Vagina (tissue), 2 donors: ENCODE results near the gene SDCBP2. TPM values are rescaled to one million over a fixed set of nuclear protein-coding genes. Genes with fewer than 3 reads are reported as not detected.
A peak's percentile ranks its signal among the peaks of the same experiment; 100 is the strongest.

Source experiments
- DNase-seq, 2 donors: peaks; one replicate each; pipeline ENCODE4 v3.0.0-alpha.2; 2017; ENCODE audit errors: extremely low spot score in 2 of 2
- H3K27ac ChIP-seq: fragments of 200-600 bp; sonication (generic); one replicate; pipeline ENCODE4 v1.5.1; 2019
- H3K27me3 ChIP-seq: fragments of 200-600 bp; sonication (generic); one replicate; pipeline ENCODE4 v1.5.1; 2019
- H3K36me3 ChIP-seq, 2 donors: fragments of 200-600 bp; sonication (generic); one replicate each; pipeline ENCODE4 v1.5.1; 2017 to 2019
- H3K4me1 ChIP-seq: fragments of 200-600 bp; sonication (generic); one replicate; pipeline ENCODE4 v1.5.1; 2019
- H3K4me3 ChIP-seq, 2 donors: fragments of 200-600 bp; sonication (generic); 1 replicate in 1 of 2; 2 replicates in 1 of 2; pipeline ENCODE4 v1.5.1; 2016 to 2019
- H3K9me3 ChIP-seq: fragments of 200-600 bp; sonication (generic); one replicate; pipeline ENCODE4 v1.5.1; 2019
- POLR2A ChIP-seq, 2 donors: fragments of 450-650 bp; IDR thresholded peaks; one replicate each; pipeline ENCODE4 v1.6.1; 2017; ENCODE audit warnings: antibody characterized with exemption in 2 of 2, mild to moderate bottlenecking in 2 of 2, moderate library complexity in 2 of 2
- POLR2AphosphoS5 ChIP-seq, 2 donors: sonication (generic); formaldehyde crosslinking; IDR thresholded peaks; one replicate each; pipeline ENCODE4 v1.9.0; 2017; ENCODE audit warnings: antibody characterized with exemption in 2 of 2, mild to moderate bottlenecking in 2 of 2, low read depth in 1 of 2; ENCODE audit not compliant: insufficient read depth in 1 of 2
- intact Hi-C: fragments of 100-400 bp; cut with DNase I; formaldehyde crosslinking; loops from one replicate; pipeline ENCODE4 v1.15.1; 2023
- total RNA-seq: library from RNA; depleted of rRNA; stranded (reverse); fragments of >200 nt; gene quantifications from one replicate; pipeline ENCODE4 v1.2.3, GENCODE V29; 2016
- TF ChIP-seq, protein P1 (sequence below), 3 experiments: fragments of 450-650 bp in 2 of 3; fragments of 200-600 bp in 1 of 3; sonication (generic) in 1 of 3; IDR thresholded peaks; one replicate each; pipeline ENCODE4 v1.5.1; 2017 to 2019; ENCODE audit warnings: antibody characterized with exemption in 3 of 3, mild to moderate bottlenecking in 2 of 3, moderate library complexity in 2 of 3

SDCBP2 gene
- total RNA-seq, 1 donor from 2014 or later: 43.5 TPM

DNA sequence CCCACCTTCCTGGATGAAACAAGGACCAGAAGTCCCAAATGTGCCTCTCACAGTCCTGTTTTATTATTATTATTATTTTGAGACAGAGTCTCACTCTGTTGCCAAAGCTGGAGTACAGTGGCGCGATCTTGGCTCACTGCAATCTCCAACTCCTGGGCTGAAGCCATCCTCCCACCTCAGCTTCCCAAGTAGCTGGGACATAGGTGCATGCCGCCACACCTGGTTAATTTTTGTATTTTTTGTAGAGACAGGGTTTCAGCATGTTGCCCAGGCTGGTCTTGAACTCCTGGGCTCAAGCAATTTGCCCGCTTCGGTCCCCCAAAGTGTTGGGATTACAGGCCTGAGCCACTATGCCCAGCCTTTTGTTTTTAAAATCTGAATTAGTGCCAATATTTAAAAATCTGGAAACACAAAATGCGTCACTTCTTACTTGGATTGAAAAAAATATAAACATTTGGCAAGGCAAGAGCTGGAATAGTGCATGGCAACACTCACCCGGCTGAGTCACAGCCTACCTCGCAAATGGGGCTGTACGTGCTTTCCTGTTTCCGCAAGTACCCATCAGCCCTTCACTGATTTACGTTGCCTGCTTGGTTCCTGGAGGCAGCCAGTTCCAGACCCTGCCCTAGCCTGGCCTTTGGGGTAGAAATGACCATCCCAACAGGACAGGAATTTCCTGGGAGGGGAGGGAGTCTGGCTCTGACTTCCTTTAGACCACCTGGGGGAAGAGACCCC lies 6.3 kb downstream of the SDCBP2 start:
- no peak for DNase-seq
- H3K36me3 ChIP-seq: no peaks in the 10 kb centered on the region
- peak overlapping the region; percentile 72 for H3K27ac ChIP-seq
- no peak for TF ChIP-seq POLR2A (IDR thresholded peaks at IDR 0.05)
- TF ChIP-seq, protein P1, sequence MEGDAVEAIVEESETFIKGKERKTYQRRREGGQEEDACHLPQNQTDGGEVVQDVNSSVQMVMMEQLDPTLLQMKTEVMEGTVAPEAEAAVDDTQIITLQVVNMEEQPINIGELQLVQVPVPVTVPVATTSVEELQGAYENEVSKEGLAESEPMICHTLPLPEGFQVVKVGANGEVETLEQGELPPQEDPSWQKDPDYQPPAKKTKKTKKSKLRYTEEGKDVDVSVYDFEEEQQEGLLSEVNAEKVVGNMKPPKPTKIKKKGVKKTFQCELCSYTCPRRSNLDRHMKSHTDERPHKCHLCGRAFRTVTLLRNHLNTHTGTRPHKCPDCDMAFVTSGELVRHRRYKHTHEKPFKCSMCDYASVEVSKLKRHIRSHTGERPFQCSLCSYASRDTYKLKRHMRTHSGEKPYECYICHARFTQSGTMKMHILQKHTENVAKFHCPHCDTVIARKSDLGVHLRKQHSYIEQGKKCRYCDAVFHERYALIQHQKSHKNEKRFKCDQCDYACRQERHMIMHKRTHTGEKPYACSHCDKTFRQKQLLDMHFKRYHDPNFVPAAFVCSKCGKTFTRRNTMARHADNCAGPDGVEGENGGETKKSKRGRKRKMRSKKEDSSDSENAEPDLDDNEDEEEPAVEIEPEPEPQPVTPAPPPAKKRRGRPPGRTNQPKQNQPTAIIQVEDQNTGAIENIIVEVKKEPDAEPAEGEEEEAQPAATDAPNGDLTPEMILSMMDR (IDR thresholded peaks at IDR 0.05): no peak
- TF ChIP-seq POLR2AphosphoS5 (IDR thresholded peaks at IDR 0.05; ENCODE audit: insufficient read depth in 1 of 2, low read depth in 1 of 2): peak; percentile 47 to 83
- H3K4me3 ChIP-seq: no peak overlapping the region
- intact Hi-C loops: loop anchor here (5.0 kb wide), 1 partner anchor 70 kb away; the partner anchor contains the start of gene FKBP1A
- H3K4me1 ChIP-seq: peaks cover 26% of the 10 kb centered on the region
- H3K27me3 ChIP-seq: no peaks in the 10 kb centered on the region
- H3K9me3 ChIP-seq: no peaks in the 10 kb centered on the region

DNA sequence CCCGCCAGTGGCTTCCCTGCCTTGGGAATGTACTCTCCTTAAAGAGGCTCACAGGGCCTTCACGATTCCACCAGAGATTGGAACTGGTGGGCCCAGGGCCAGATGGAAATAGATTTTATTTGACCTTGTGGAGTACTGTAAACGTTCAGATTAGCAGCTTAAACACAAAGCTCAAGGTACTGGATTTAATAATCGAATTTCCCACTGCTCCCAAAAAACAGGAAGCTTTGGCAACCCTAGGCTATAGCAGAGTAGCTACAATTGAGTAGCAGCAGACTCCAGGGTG lies 7.3 kb downstream of the SDCBP2 start:
- intact Hi-C loops: loop anchor here (5.0 kb wide), 1 partner anchor 71 kb away; the partner anchor contains the start of gene FKBP1A
- H3K27ac ChIP-seq: no peak overlapping the region

DNA sequence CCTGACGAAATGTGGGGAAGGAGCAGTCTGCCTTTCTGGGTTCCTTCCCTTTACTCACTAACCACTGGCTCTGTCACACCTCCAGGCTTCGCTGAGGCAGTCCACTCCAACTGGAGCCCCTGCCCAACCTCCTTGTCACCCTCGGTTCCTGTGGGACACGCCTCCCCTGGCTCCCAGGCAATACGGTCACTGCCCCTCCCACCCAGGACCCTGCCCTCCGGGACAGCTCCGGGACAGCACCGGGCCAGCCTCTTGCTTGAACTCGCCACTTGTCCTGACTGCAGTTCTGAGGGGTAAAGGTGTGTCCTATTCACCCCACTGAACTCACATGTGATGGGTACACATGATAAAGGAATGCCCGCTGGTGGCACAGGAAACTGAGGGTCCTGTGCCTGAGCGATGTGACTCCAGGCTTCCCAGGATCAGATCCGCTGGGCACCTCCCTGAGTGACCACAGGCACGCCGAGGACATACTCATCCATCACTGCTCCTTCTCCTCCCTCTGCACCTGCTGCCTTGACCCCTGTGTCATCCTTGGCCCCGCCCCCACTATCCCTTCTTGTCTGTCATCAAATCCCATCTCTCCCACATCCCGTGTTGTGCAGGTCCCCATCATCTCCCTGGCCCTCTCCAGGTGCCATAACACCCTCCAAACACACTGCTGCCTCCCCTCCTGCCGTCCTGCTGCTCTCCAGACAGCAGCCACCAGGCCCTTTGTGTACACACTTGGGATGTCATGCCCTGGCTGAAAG lies 7.9 kb downstream of the SDCBP2 start:
- intact Hi-C loops: loop anchor here (5.0 kb wide), 1 partner anchor 71 kb away; the partner anchor contains the start of gene FKBP1A
- TF ChIP-seq POLR2A (IDR thresholded peaks at IDR 0.05) (no peak), POLR2AphosphoS5 (IDR thresholded peaks at IDR 0.05; ENCODE audit: insufficient read depth in 1 of 2, low read depth in 1 of 2) (no peak)
- TF ChIP-seq, protein P1 (IDR thresholded peaks at IDR 0.05): no peak
- H3K4me1 ChIP-seq: peaks cover 10% of the 10 kb centered on the region
- H3K27ac ChIP-seq: no peak overlapping the region
- no peak overlapping the region for H3K4me3 ChIP-seq
- H3K36me3 ChIP-seq: no peaks in the 10 kb centered on the region
- no peaks in the 10 kb centered on the region for H3K9me3 ChIP-seq
- no peaks in the 10 kb centered on the region for H3K27me3 ChIP-seq
- no peak for DNase-seq

More for the DNA sequence above, 7.3 kb downstream of the SDCBP2 start:
- H3K4me3 ChIP-seq: no peak overlapping the region
- H3K9me3 ChIP-seq: no peaks in the 10 kb centered on the region
- TF ChIP-seq, protein P1 (IDR thresholded peaks at IDR 0.05): no peak
- TF ChIP-seq POLR2AphosphoS5 (IDR thresholded peaks at IDR 0.05; ENCODE audit: insufficient read depth in 1 of 2, low read depth in 1 of 2) (no peak), POLR2A (IDR thresholded peaks at IDR 0.05) (no peak)
- H3K4me1 ChIP-seq: peaks cover 16% of the 10 kb centered on the region
- no peaks in the 10 kb centered on the region for H3K27me3 ChIP-seq
- DNase-seq: no peak
- no peaks in the 10 kb centered on the region for H3K36me3 ChIP-seq

DNA sequence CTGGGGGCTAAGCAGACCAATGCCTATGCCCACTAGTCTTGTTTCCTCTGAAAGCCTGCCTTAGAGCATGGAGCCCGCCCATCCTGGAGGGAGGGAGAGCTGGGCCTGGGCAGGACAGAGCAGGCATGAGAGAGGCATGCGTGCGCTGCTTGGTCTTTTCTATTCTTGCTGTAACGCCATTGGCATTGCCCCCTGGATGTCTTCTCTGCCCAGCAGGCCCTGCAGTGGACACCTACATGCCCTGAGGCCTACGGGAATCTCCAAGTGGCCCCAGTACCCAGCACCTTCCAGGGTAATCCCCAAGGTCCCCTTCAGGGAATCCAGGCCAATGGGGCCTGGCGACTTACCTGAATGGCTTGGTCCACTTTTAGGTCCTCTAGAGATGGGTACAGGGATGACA lies 8.9 kb downstream of the SDCBP2 start:
- Histone ChIP-seq H3K9me3 (no peaks in the 10 kb centered on the region), H3K4me1 (peaks cover 7% of the 10 kb centered on the region), H3K27ac (no peak overlapping the region), H3K36me3 (no peaks in the 10 kb centered on the region), H3K27me3 (no peaks in the 10 kb centered on the region), H3K4me3 (no peak overlapping the region)
- DNase-seq: no peak
- TF ChIP-seq, protein P1 (IDR thresholded peaks at IDR 0.05): no peak
- no peak for TF ChIP-seq POLR2A (IDR thresholded peaks at IDR 0.05)
- TF ChIP-seq POLR2AphosphoS5 (IDR thresholded peaks at IDR 0.05; ENCODE audit: insufficient read depth in 1 of 2, low read depth in 1 of 2): no peak
- intact Hi-C loops: loop anchor here (5.0 kb wide), 1 partner anchor 72 kb away; the partner anchor contains the start of gene FKBP1A
